ENCODE measurements around the gene SLC10A4. TPM values are rescaled to one million over a fixed set of nuclear protein-coding genes. Genes with fewer than 3 reads are reported as not detected.

SLC10A4 gene
- total and polyA plus RNA-seq, 2 of the 4 experiments (the other 2 are of a cell fraction): not detected

GRCh38 chr4:48498895-48499294 is 15.8 kb downstream of the SLC10A4 start:
- Histone ChIP-seq H3K36me3 (ENCODE audit: control insufficient read depth, insufficient read depth, low read length) (peaks cover 12% of the 10 kb centered on the region), H3K4me2 (ENCODE audit: low read depth, low read length) (no peak overlapping the region), H3K23ac (ENCODE audit: low read depth, low read length) (no peak overlapping the region), H3K4ac (ENCODE audit: low read depth, low read length) (no peak overlapping the region), H3K27me3 (ENCODE audit: control insufficient read depth, insufficient read depth, low read length) (no peaks in the 10 kb centered on the region), H2BK5ac (ENCODE audit: low read depth, low read length, poor library complexity, severe bottlenecking) (no peak overlapping the region), H3K9me3 (ENCODE audit: control insufficient read depth, insufficient read depth, low read length) (no peaks in the 10 kb centered on the region), H3K27ac (ENCODE audit: insufficient read depth, low read length) (no peak overlapping the region), H2BK20ac (ENCODE audit: low read depth, low read length) (no peak overlapping the region), H2BK15ac (ENCODE audit: low read depth, low read length) (no peak overlapping the region), H3K4me1 (ENCODE audit: control insufficient read depth, insufficient read depth, low read length) (no peaks in the 10 kb centered on the region), H3K9ac (ENCODE audit: low read depth, low read length) (no peak overlapping the region), H2AFZ (replicated peaks; ENCODE audit: low read length, poor library complexity) (no peak overlapping the region), H2AK5ac (ENCODE audit: low read depth, low read length) (no peak overlapping the region), H2AK9ac (replicated peaks; ENCODE audit: low read depth, low read length, poor library complexity) (no peak overlapping the region), H4K5ac (ENCODE audit: low read depth, low read length) (no peak overlapping the region), H3K4me3 (ENCODE audit: insufficient read depth, low read depth, low read length) (no peak overlapping the region), H3K18ac (ENCODE audit: low read depth, low read length) (no peak overlapping the region), H4K8ac (ENCODE audit: low read depth in 2 of 2, low read length in 2 of 2) (no peak overlapping the region), H3K79me1 (ENCODE audit: low read depth in 1 of 2, low read length in 2 of 2) (no peaks in the 10 kb centered on the region), H3K56ac (ENCODE audit: extremely low read depth, insufficient read depth, low read length) (no peak overlapping the region), H3K9me1 (ENCODE audit: insufficient read depth, low read length) (no peaks in the 10 kb centered on the region; the same call in 1 of the 2 replicates), H4K20me1 (ENCODE audit: insufficient read depth, low read length) (no peaks in the 10 kb centered on the region), H4K91ac (ENCODE audit: insufficient read depth, low read depth, low read length) (no peak overlapping the region), H2BK120ac (ENCODE audit: low read depth, low read length) (no peak overlapping the region), H3K14ac (replicated peaks; ENCODE audit: low read depth, low read length) (no peak overlapping the region)
- intact Hi-C loops (cut with micrococcal nuclease) (no loop called here), in situ Hi-C loops (cut with MboI; ENCODE audit: low sequenced_read_pairs) (loop anchor here (25.0 kb wide), 1 partner anchor 112 kb away; no protein-coding TSS in a partner anchor), dilution Hi-C loops (cut with HindIII; ENCODE audit: low sequenced_read_pairs, unreplicated experiment) (no loop called here)
- no CpG with 5 or more reads among the region's 4 CpGs for WGBS, 2 experiments (ENCODE audit: extremely low coverage in 2 of 2, insufficient read length in 1 of 2)
- ChIA-PET CTCF (no interaction called here), POLR2A (ENCODE audit: unreplicated experiment) (no interaction called here)
- ATAC-seq (ENCODE audit: low read depth): no peak
- no peak for DNase-seq
- no TSS peak for BruUV-seq (replicated peaks)
- no peak for TF ChIP-seq RCOR1 (IDR thresholded peaks at IDR 0.05; ENCODE audit: insufficient replicate concordance, low read length)
